Osteoblast (primary cell): ENCODE results near the gene PNPLA8. TPM values are rescaled to one million over a fixed set of nuclear protein-coding genes. Genes with fewer than 3 reads are reported as not detected.

Experiments used
- DNase-seq: peaks from one replicate; pipeline ENCODE4 v3.0.0; 2011; ENCODE audit warnings: low spot score, mixed read lengths; ENCODE audit not compliant: insufficient read length; ENCODE audit errors: missing footprints
- H2AFZ ChIP-seq: 2 replicates; pipeline ENCODE4 v1.6.0; 2011; ENCODE audit warnings: mild to moderate bottlenecking, low read length
- H3K27ac ChIP-seq: 2 replicates; pipeline ENCODE4 v1.5.1; 2011; ENCODE audit warnings: mild to moderate bottlenecking, low read depth, low read length, moderate library complexity
- H3K27me3 ChIP-seq: 2 replicates; pipeline ENCODE4 v1.6.0; 2012; ENCODE audit warnings: mild to moderate bottlenecking, control low read depth, inconsistent platforms, low read length, moderate library complexity; ENCODE audit not compliant: insufficient read depth
- H3K36me3 ChIP-seq: 2 replicates; pipeline ENCODE4 v1.5.1; 2011; ENCODE audit warnings: mild to moderate bottlenecking, low read length, control low read depth, moderate library complexity; ENCODE audit not compliant: insufficient read depth
- H3K4me1 ChIP-seq: 2 replicates; pipeline ENCODE4 v1.5.1; 2011; ENCODE audit warnings: mild to moderate bottlenecking, low read length, control low read depth, moderate library complexity; ENCODE audit not compliant: insufficient read depth
- H3K4me2 ChIP-seq: 2 replicates; pipeline ENCODE4 v1.6.0; 2011; ENCODE audit warnings: mild to moderate bottlenecking, low read length; ENCODE audit not compliant: insufficient read depth
- H3K4me3 ChIP-seq: fragments of 200-600 bp; sonication (generic); 3 replicates; pipeline ENCODE4 v1.5.1; 2012; ENCODE audit warnings: mild to moderate bottlenecking, low read length, inconsistent platforms; ENCODE audit not compliant: insufficient read depth
- H3K79me2 ChIP-seq: 2 replicates; pipeline ENCODE4 v1.6.0; 2012; ENCODE audit warnings: mild to moderate bottlenecking, low read length, control low read depth, inconsistent platforms; ENCODE audit not compliant: insufficient read depth
- H3K9me3 ChIP-seq: 2 replicates; pipeline ENCODE4 v1.5.1; 2011; ENCODE audit warnings: low read depth, low read length, control low read depth
- H4K20me1 ChIP-seq: 2 replicates; pipeline ENCODE4 v1.6.0; 2012; ENCODE audit warnings: mild to moderate bottlenecking, low read length, control low read depth; ENCODE audit not compliant: insufficient read depth
- total RNA-seq: library from RNA; depleted of rRNA; stranded (reverse); fragments of >200 nt; gene quantifications from 2 replicates; pipeline ENCODE4 v1.2.3, GENCODE V29; 2012
- TF ChIP-seq, protein P1 (sequence below): IDR thresholded peaks from 2 replicates; pipeline ENCODE4 v1.5.1; 2011; ENCODE audit warnings: mild to moderate bottlenecking, low read depth, low read length, moderate library complexity; ENCODE audit errors: extremely low read depth

PNPLA8 gene
- total RNA-seq, 1 donor = 37.6 TPM

DNA sequence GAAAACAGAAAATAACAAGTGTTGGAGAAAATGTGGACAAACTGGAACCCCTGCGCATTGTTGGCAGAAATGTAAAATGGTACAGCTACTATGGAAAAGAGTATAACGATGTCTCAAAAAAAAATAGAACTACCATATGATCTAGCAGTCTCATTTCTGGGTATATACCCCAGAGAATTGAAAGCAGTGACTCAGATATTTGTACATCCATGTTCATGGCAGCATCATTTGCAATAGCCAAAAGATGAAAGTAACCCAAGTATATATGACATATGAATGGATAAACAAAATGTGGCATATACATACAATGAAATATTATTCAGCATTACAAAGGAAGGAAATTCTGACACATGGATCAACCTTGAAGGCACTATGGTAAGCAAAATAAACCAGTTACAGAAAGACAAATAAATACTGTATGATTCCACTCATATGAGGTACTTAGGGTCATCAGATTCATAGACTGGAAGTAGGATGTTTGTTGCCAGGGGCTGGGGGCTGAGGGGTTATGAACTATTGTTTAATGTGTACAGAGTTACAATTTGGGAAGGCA is 74.6 kb downstream of the PNPLA8 start:
- H3K4me1 ChIP-seq = peaks cover 3% of the 10 kb centered on the region
- H3K27me3 ChIP-seq = peaks cover 21% of the 10 kb centered on the region
- TF ChIP-seq, protein P1, sequence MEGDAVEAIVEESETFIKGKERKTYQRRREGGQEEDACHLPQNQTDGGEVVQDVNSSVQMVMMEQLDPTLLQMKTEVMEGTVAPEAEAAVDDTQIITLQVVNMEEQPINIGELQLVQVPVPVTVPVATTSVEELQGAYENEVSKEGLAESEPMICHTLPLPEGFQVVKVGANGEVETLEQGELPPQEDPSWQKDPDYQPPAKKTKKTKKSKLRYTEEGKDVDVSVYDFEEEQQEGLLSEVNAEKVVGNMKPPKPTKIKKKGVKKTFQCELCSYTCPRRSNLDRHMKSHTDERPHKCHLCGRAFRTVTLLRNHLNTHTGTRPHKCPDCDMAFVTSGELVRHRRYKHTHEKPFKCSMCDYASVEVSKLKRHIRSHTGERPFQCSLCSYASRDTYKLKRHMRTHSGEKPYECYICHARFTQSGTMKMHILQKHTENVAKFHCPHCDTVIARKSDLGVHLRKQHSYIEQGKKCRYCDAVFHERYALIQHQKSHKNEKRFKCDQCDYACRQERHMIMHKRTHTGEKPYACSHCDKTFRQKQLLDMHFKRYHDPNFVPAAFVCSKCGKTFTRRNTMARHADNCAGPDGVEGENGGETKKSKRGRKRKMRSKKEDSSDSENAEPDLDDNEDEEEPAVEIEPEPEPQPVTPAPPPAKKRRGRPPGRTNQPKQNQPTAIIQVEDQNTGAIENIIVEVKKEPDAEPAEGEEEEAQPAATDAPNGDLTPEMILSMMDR = no peak
- H3K9me3 ChIP-seq = no peaks in the 10 kb centered on the region
- DNase-seq = no peak
- no peak overlapping the region for H3K4me2 ChIP-seq
- H2AFZ ChIP-seq = no peak overlapping the region
- no peaks in the 10 kb centered on the region for H3K79me2 ChIP-seq
- H3K27ac ChIP-seq = no peak overlapping the region
- H3K4me3 ChIP-seq = no peak overlapping the region
- no peaks in the 10 kb centered on the region for H4K20me1 ChIP-seq
- H3K36me3 ChIP-seq = no peaks in the 10 kb centered on the region

DNA sequence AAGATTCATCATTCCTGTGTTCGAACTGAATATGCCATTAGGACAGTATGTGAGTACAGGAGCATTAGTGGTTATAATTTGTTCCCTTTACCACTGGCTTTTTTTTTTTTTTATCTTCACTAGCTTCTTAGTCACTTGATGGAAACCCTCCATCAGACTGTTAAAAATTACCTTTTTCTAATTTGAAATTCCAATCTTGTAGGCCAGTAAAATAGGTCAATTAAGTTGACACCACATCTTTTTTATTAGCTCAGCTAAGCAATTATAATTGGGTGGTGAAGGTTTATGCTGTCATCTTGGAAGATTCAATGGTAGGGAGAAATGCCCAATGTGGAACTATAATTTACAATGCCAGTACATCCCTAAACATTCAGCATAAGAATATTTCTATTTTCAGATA is 75.8 kb downstream of the PNPLA8 start:
- Histone ChIP-seq H2AFZ (no peak overlapping the region), H3K79me2 (no peaks in the 10 kb centered on the region), H3K27ac (no peak overlapping the region), H3K4me1 (no peaks in the 10 kb centered on the region), H4K20me1 (no peaks in the 10 kb centered on the region), H3K36me3 (no peaks in the 10 kb centered on the region), H3K9me3 (no peaks in the 10 kb centered on the region), H3K27me3 (peaks cover 13% of the 10 kb centered on the region), H3K4me2 (no peak overlapping the region), H3K4me3 (no peak overlapping the region)
- no peak for DNase-seq
- TF ChIP-seq, protein P1 = no peak

DNA sequence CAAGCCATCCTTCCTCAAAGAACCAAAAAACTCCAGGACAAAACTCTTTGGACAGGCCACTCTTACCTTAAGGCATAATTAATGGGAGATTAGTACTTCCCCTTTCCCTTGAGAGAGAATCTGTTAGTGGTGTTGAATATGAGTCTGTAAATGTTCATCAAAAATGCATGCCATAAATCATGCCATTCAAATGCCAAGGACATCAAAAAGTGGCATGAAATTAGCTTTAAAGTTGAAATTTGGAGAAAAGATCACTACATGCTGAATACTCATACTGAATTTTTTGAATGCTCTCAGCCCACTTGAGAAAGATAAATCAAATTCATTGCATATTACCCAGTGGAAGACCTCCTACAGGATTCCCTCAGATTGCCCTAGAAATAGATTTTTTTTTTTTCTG is 76.4 kb downstream of the PNPLA8 start:
- Histone ChIP-seq H3K9me3 (no peaks in the 10 kb centered on the region), H4K20me1 (no peaks in the 10 kb centered on the region), H3K4me3 (no peak overlapping the region), H3K36me3 (no peaks in the 10 kb centered on the region), H3K79me2 (no peaks in the 10 kb centered on the region), H2AFZ (no peak overlapping the region), H3K27ac (no peak overlapping the region), H3K4me2 (no peak overlapping the region), H3K27me3 (peaks cover 8% of the 10 kb centered on the region), H3K4me1 (no peaks in the 10 kb centered on the region)
- TF ChIP-seq, protein P1 = no peak
- DNase-seq = no peak

DNA sequence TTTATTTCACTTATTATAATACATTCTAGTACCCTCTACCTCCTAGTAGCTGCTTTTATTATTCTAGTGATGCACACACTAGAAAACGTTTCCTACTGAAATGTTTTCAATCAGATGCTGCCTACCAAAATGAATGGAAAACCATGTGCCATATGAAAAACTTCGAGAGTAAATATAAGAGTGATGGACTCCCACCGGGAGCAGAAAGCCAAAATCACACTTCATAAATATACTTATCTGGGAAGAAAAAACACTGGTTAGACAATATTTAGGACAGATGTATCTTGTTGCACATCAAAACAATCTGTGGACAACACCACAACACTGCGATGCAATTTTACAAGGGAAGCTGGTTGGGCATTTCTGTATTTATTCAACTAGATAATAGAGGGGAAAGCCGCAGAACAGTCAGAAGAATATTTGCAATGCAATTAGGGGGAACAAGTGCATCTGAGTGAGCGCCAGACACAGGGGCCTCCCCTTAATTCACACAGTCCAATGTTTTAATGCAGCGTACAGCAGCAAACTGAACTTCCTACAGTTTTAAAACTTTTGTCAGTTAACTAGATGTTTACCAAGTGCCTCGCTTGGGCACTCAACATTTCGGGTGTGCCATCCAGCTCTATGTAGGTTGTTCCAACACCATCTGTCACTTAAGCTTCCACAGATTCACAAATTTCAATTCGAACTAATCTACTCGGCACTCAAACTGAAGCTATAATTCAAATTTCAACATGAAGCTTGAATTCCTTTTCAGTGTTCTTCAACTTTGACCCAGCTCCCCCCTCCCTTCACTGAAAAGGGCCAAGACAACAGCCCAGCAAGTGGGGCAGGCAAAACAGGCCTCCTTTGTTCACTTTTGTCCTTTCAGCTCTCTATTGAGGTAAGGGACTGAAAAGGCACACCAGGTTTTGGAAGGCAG is 77.1 kb downstream of the PNPLA8 start:
- TF ChIP-seq, protein P1 = no peak
- H3K27ac ChIP-seq = no peak overlapping the region
- peaks cover 3% of the 10 kb centered on the region for H3K27me3 ChIP-seq
- no peaks in the 10 kb centered on the region for H4K20me1 ChIP-seq
- no peaks in the 10 kb centered on the region for H3K36me3 ChIP-seq
- no peaks in the 10 kb centered on the region for H3K4me1 ChIP-seq
- no peak for DNase-seq
- no peak overlapping the region for H3K4me2 ChIP-seq
- H3K9me3 ChIP-seq = no peaks in the 10 kb centered on the region
- H2AFZ ChIP-seq = no peak overlapping the region
- no peak overlapping the region for H3K4me3 ChIP-seq
- H3K79me2 ChIP-seq = no peaks in the 10 kb centered on the region
